GM12878 (cell line): ENCODE data around the gene REEP1. TPM values are rescaled to one million over a fixed set of nuclear protein-coding genes. Genes with fewer than 3 reads are reported as not detected.

ENCODE experiments used
- ATAC-seq: fragments of 200-7000 bp; cut with Tn5 transposase; 3 replicates; pipeline ENCODE4 v1.9.1; 2020; ENCODE audit warnings: mild to moderate bottlenecking, moderate library complexity
- BruUV-seq: library from RNA; stranded (reverse); fragments of 400-500 nt; replicated peaks from 2 replicates; lab custom pipeline; 2021; lab: Mats Ljungman, UMichigan
- CTCF ChIA-PET: fragments of 300-600 bp; sonication (Branson Sonifier 250); formaldehyde crosslinking; extraction: SDS; loops from one replicate; lab custom pipeline; 2021; ENCODE audit warnings: inconsistent platforms; lab: Yijun Ruan, JAX
- POLR2A ChIA-PET: fragments of 350-600 bp; formaldehyde crosslinking; extraction: SDS; loops from one replicate; lab custom pipeline; 2021; ENCODE audit warnings: inconsistent platforms; lab: Charles Lee
- RAD21 ChIA-PET: fragments of 300-600 bp; sonication (Branson Sonifier 250); formaldehyde crosslinking; loops from one replicate; lab custom pipeline; 2023; ENCODE audit warnings: antibody characterized with exemption; ENCODE audit not compliant: unreplicated experiment; lab: Charles Lee
- SMC1A ChIA-PET: fragments of 300-600 bp; sonication (Branson Sonifier 250); formaldehyde crosslinking; loops from one replicate; lab custom pipeline; 2023; ENCODE audit not compliant: unreplicated experiment, uncharacterized antibody; lab: Charles Lee
- DNase-seq: peaks from one replicate; pipeline ENCODE4 v3.0.0-alpha.2; 2011; ENCODE audit warnings: low read depth, low spot score
- FAIRE-seq: peaks from 3 replicates; lab custom pipeline; 2011; peaks lifted over from hg19 to GRCh38; lab: Jason Lieb, UNC
- H2AFZ ChIP-seq: 2 replicates; pipeline ENCODE4 v1.6.0; 2011; ENCODE audit warnings: low read depth, low read length, control low read depth; ENCODE audit not compliant: control insufficient read depth
- H3K27ac ChIP-seq: 2 replicates; pipeline ENCODE4 v1.5.1; 2011; ENCODE audit warnings: control low read depth; ENCODE audit not compliant: control insufficient read depth, insufficient read depth
- H3K27me3 ChIP-seq, 2 experiments: replicated peaks in 1 of 2; 2 replicates each; pipeline versions ENCODE4 v1.6.0 to v1.6.1; 2011; ENCODE audit warnings: low read length in 1 of 2; ENCODE audit not compliant: control insufficient read depth in 2 of 2, insufficient read depth in 2 of 2
- H3K36me3 ChIP-seq, 2 experiments: 2 replicates each; pipeline ENCODE4 v1.5.1; 2011; ENCODE audit warnings: low read length in 1 of 2; ENCODE audit not compliant: control insufficient read depth in 2 of 2, insufficient read depth in 2 of 2
- H3K4me1 ChIP-seq: 2 replicates; pipeline ENCODE4 v1.6.1; 2011; ENCODE audit warnings: mild to moderate bottlenecking, low read length, moderate library complexity, mixed read lengths; ENCODE audit not compliant: control insufficient read depth, insufficient read depth
- H3K4me2 ChIP-seq: 2 replicates; pipeline ENCODE4 v1.6.0; 2011; ENCODE audit warnings: control low read depth; ENCODE audit not compliant: control insufficient read depth, insufficient read depth
- H3K4me3 ChIP-seq: fragments of 200-600 bp; sonication (generic); 2 replicates; pipeline ENCODE4 v1.5.1; 2016
- H3K79me2 ChIP-seq: 2 replicates; pipeline ENCODE4 v1.6.0; 2011; ENCODE audit warnings: low read length; ENCODE audit not compliant: control insufficient read depth, insufficient read depth
- H3K9ac ChIP-seq: 2 replicates; pipeline ENCODE4 v1.8.0; 2011; ENCODE audit warnings: low read length, control low read depth, mixed read lengths; ENCODE audit not compliant: control insufficient read depth, insufficient read depth
- H3K9me3 ChIP-seq: replicated peaks from 3 replicates; pipeline ENCODE4 v1.5.1; 2011; ENCODE audit warnings: mild to moderate bottlenecking, low read length; ENCODE audit not compliant: control insufficient read depth, insufficient read depth
- H4K20me1 ChIP-seq: 2 replicates; pipeline ENCODE4 v1.6.0; 2011; ENCODE audit not compliant: control insufficient read depth, insufficient read depth
- BRCA1 ChIP-seq: IDR thresholded peaks from 2 replicates; pipeline ENCODE4 v1.6.1; 2011; ENCODE audit warnings: low read depth, low read length, improper control_type of control experiment
- FOS ChIP-seq: IDR thresholded peaks from 3 replicates; pipeline ENCODE4 v1.6.1; 2011; ENCODE audit warnings: borderline replicate concordance; ENCODE audit not compliant: insufficient read length; ENCODE audit errors: extremely low read depth
- GATAD2B ChIP-seq: fragments of 450-650 bp; conservative IDR thresholded peaks from 2 replicates; pipeline ENCODE4 v1.6.1; 2017; ENCODE audit warnings: low read depth, mild to moderate bottlenecking, moderate library complexity
- NKRF ChIP-seq: fragments of 450-650 bp; conservative IDR thresholded peaks from 2 replicates; pipeline ENCODE4 v1.6.1; 2017; ENCODE audit warnings: mild to moderate bottlenecking, moderate library complexity
- SUPT20H ChIP-seq: IDR thresholded peaks from 2 replicates; pipeline ENCODE4 v1.6.1; 2011; ENCODE audit warnings: low read depth, mild to moderate bottlenecking, low read length, moderate library complexity, borderline replicate concordance; ENCODE audit not compliant: control insufficient read depth
- TCF3 ChIP-seq: IDR thresholded peaks from 2 replicates; pipeline ENCODE4 v1.6.1; 2012; ENCODE audit warnings: low read depth, mild to moderate bottlenecking, low read length, borderline replicate concordance; ENCODE audit not compliant: insufficient read depth
- WRNIP1 ChIP-seq: IDR thresholded peaks from 2 replicates; pipeline ENCODE4 v1.6.1; 2011; ENCODE audit warnings: low read depth, low read length, improper control_type of control experiment, borderline replicate concordance
- ZBTB33 ChIP-seq: fragments of 450-650 bp; IDR thresholded peaks from 2 replicates; pipeline ENCODE4 v1.6.1; 2017; ENCODE audit warnings: mild to moderate bottlenecking
- ZNF217 ChIP-seq: fragments of 450-650 bp; IDR thresholded peaks from 2 replicates; pipeline ENCODE4 v1.6.1; 2017; ENCODE audit warnings: antibody characterized with exemption, mild to moderate bottlenecking
- ZNF24 ChIP-seq: fragments of 450-650 bp; IDR thresholded peaks from 2 replicates; pipeline ENCODE4 v1.6.1; 2017; ENCODE audit warnings: antibody characterized with exemption, mild to moderate bottlenecking
- WGBS: methylation state at CpG from one replicate; pipeline ENCODE4 v1.1.6; 2016; ENCODE audit warnings: low lambda C conversion rate; ENCODE audit not compliant: insufficient replicate concordance, insufficient coverage; ENCODE audit errors: missing lambda C conversion rate; 5-methylcytosine and 5-hydroxymethylcytosine counted together
- in situ Hi-C: fragments of 300-500 bp; cut with MboI; formaldehyde crosslinking; loops from 9 replicates; pipeline ENCODE4 v1.14.3; 2018; ENCODE audit warnings: mixed read lengths
- intact Hi-C: fragments of 100-400 bp; cut with micrococcal nuclease; formaldehyde crosslinking; loops from one replicate; pipeline ENCODE4 v1.14.2; 2022; ENCODE audit not compliant: unreplicated experiment
- polyA plus RNA-seq, 11 experiments: library from polyadenylated mRNA; depleted of rRNA in 4 of 11; unstranded in 6 of 11; stranded (reverse) in 5 of 11; fragments of >200 nt; fragmentation: Nextera tagmentation in 4 of 11; fragmentation: Illumina TruSeq in 1 of 11; extraction: Ambion mirVana in 4 of 11; extraction: Trizol in 1 of 11; gene quantifications; 1 replicate in 1 of 11; 2 replicates in 10 of 11; pipeline versions ENCODE4 v1.2.1 to v1.2.3, GENCODE V29; 2011 to 2016; ENCODE audit warnings: inconsistent platforms in 2 of 11, missing spikeins in 2 of 11, low read depth in 1 of 11
- total RNA-seq, 4 experiments: library from RNA; depleted of rRNA in 3 of 4; stranded (reverse); fragments of >200 nt in 3 of 4; fragmentation: Illumina TruSeq in 1 of 4; extraction: Trizol in 1 of 4; gene quantifications; 2 replicates each; pipeline versions ENCODE4 v1.2.1 to v1.2.3, GENCODE V29; 2013 to 2021
- TF ChIP-seq, protein P1 (sequence below): fragments of 150-350 bp; IDR thresholded peaks from 2 replicates; pipeline ENCODE4 v1.6.1; 2016; ENCODE audit warnings: low read depth, low read length
- TF ChIP-seq, protein P2 (sequence below), 3 experiments: IDR thresholded peaks in 2 of 3; conservative IDR thresholded peaks in 1 of 3; 2 replicates each; pipeline ENCODE4 v1.5.1; 2011; ENCODE audit warnings: low read depth in 3 of 3, low read length in 3 of 3, mild to moderate bottlenecking in 3 of 3, control low read depth in 2 of 3, moderate library complexity in 2 of 3, inconsistent platforms in 1 of 3, mixed read lengths in 1 of 3; ENCODE audit not compliant: control insufficient read depth in 2 of 3, insufficient read depth in 1 of 3; ENCODE audit errors: extremely low read depth in 1 of 3

Gene REEP1
- total and polyA plus RNA-seq, 10 of the 15 experiments (the other 5 are each of a cell fraction or from before 2014, with no cell fraction given), result 0.02 to 0.30 (median 0.09) TPM; not detected in 1

DNA sequence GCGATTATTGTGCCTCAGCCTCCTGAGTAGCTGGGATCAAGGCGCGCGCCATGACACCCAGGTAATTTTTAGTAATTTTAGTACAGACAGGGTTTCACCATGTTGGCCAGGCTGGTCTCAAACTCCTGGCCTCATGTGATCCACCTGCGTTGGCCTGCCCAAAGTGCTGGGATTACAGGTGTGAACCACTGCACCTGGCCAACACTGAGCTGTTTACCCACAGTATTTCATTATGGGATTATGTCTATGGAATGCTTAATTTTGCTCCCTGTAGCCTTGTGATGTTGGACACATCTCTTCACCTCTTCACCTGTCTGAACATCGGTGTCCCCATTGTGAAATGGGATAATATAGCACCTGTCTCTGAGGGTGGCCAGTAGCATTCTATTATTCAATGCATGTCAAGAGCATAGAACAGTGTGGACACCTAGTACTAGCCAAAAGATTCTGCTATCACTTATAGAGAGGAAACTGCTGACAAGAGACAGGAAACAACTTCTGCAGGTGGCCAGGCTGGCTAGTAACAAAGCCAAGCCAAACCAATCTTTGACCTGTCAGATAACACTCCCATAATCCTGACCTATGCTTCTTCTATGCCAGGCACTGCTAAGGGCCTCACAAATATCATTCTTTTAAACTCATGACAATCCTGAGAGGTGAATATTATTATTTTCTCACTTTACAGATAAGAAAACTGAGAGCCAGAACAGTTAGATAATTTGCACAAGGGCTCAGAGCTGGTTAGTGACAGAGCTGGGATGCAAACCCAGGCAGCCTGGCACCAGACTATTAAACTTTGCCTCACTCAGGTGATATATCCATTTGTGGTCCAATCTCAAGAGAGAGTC lies 29.4 kb upstream of the REEP1 start:
- ChIA-PET CTCF (interaction anchor here (0.9 to 11.7 kb wide), 7 partner anchors 10 to 153 kb away, joined by 3 to 232 read pairs (median 6); no protein-coding TSS in a partner anchor), SMC1A (interaction anchor here (0.7 to 3.2 kb wide), 10 partner anchors 8 to 146 kb away, joined by 3 to 11 read pairs (median 4); no protein-coding TSS in a partner anchor), RAD21 (interaction anchor here (0.7 to 5.5 kb wide), 7 partner anchors 8 to 160 kb away, joined by 3 to 54 read pairs (median 4); no protein-coding TSS in a partner anchor), POLR2A (interaction anchor here (0.6 to 1.1 kb wide), 2 partner anchors 32 to 132 kb away, joined by 3 read pairs; no protein-coding TSS in a partner anchor)
- no peak overlapping the region for H3K4me3 ChIP-seq
- H4K20me1 ChIP-seq, result no peaks in the 10 kb centered on the region
- FAIRE-seq (no peak), DNase-seq (no peak), ATAC-seq (no peak)
- 79% methylated on average over 6 of the region's 6 CpGs for whole genome bisulfite sequencing
- in situ Hi-C loops, result no loop called here
- H3K4me1 ChIP-seq, result no peaks in the 10 kb centered on the region
- H2AFZ ChIP-seq, result no peak overlapping the region
- no peaks in the 10 kb centered on the region for H3K27me3 ChIP-seq
- intact Hi-C loops, result loop anchor here (5.0 kb wide), 1 partner anchor 65 kb away; no protein-coding TSS in a partner anchor
- no peak overlapping the region for H3K27ac ChIP-seq
- H3K79me2 ChIP-seq, result no peaks in the 10 kb centered on the region
- H3K36me3 ChIP-seq, result no peaks in the 10 kb centered on the region
- H3K9ac ChIP-seq, result no peak overlapping the region
- TF ChIP-seq, protein P1, sequence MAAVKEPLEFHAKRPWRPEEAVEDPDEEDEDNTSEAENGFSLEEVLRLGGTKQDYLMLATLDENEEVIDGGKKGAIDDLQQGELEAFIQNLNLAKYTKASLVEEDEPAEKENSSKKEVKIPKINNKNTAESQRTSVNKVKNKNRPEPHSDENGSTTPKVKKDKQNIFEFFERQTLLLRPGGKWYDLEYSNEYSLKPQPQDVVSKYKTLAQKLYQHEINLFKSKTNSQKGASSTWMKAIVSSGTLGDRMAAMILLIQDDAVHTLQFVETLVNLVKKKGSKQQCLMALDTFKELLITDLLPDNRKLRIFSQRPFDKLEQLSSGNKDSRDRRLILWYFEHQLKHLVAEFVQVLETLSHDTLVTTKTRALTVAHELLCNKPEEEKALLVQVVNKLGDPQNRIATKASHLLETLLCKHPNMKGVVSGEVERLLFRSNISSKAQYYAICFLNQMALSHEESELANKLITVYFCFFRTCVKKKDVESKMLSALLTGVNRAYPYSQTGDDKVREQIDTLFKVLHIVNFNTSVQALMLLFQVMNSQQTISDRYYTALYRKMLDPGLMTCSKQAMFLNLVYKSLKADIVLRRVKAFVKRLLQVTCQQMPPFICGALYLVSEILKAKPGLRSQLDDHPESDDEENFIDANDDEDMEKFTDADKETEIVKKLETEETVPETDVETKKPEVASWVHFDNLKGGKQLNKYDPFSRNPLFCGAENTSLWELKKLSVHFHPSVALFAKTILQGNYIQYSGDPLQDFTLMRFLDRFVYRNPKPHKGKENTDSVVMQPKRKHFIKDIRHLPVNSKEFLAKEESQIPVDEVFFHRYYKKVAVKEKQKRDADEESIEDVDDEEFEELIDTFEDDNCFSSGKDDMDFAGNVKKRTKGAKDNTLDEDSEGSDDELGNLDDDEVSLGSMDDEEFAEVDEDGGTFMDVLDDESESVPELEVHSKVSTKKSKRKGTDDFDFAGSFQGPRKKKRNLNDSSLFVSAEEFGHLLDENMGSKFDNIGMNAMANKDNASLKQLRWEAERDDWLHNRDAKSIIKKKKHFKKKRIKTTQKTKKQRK, result no peak
- TF ChIP-seq NKRF (no peak), FOS (no peak), TCF3 (no peak), SUPT20H (no peak), ZNF24 (no peak), ZNF217 (no peak), ZBTB33 (no peak), WRNIP1 (no peak), GATAD2B (no peak), BRCA1 (no peak)
- TF ChIP-seq, protein P2, sequence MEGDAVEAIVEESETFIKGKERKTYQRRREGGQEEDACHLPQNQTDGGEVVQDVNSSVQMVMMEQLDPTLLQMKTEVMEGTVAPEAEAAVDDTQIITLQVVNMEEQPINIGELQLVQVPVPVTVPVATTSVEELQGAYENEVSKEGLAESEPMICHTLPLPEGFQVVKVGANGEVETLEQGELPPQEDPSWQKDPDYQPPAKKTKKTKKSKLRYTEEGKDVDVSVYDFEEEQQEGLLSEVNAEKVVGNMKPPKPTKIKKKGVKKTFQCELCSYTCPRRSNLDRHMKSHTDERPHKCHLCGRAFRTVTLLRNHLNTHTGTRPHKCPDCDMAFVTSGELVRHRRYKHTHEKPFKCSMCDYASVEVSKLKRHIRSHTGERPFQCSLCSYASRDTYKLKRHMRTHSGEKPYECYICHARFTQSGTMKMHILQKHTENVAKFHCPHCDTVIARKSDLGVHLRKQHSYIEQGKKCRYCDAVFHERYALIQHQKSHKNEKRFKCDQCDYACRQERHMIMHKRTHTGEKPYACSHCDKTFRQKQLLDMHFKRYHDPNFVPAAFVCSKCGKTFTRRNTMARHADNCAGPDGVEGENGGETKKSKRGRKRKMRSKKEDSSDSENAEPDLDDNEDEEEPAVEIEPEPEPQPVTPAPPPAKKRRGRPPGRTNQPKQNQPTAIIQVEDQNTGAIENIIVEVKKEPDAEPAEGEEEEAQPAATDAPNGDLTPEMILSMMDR (IDR thresholded peaks at IDR 0.05 in 2 of 3, conservative IDR thresholded peaks at IDR 0.05 in 1 of 3; ENCODE audit: control insufficient read depth in 2 of 3, extremely low read depth in 1 of 3, insufficient read depth in 1 of 3, low read depth in 3 of 3, low read length in 3 of 3), result no peak
- no TSS peak for BruUV-seq
- H3K4me2 ChIP-seq, result no peak overlapping the region
- no peaks in the 10 kb centered on the region for H3K9me3 ChIP-seq
